ENCODE results near the gene NT5C.

GRCh38 chr17:75130632-75131277 lies 787 bp downstream of the NT5C start:
- TF ChIP-seq CTCF (IDR thresholded peaks at IDR 0.05) (peak in 2 of 4 experiments; percentile 50 to 52), POLR2A (IDR thresholded peaks at IDR 0.05) (no peak), POLR2AphosphoS5 (IDR thresholded peaks at IDR 0.05) (no peak)
